ENCODE measurements around the gene RIC8B.

DNA sequence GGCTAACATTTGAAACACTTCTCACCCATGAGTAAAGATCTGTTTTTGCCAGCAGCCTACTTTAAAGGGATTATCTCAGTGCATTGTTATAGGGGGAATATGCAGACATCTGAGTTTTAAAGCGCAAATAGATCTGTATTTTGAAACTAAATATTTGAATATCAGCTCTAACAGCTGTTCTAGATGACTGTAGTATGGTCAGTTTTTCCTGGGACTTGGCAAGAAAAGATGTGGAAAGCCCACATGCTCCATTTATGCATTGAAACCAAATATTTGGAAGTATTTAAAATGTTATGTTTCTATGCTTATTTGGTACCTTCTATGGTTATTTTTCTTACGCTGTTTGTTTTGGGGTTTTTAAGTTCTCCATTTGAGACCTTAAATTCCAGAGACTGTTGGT, 41.7 kb downstream of the RIC8B start:
- TF ChIP-seq, protein P1, sequence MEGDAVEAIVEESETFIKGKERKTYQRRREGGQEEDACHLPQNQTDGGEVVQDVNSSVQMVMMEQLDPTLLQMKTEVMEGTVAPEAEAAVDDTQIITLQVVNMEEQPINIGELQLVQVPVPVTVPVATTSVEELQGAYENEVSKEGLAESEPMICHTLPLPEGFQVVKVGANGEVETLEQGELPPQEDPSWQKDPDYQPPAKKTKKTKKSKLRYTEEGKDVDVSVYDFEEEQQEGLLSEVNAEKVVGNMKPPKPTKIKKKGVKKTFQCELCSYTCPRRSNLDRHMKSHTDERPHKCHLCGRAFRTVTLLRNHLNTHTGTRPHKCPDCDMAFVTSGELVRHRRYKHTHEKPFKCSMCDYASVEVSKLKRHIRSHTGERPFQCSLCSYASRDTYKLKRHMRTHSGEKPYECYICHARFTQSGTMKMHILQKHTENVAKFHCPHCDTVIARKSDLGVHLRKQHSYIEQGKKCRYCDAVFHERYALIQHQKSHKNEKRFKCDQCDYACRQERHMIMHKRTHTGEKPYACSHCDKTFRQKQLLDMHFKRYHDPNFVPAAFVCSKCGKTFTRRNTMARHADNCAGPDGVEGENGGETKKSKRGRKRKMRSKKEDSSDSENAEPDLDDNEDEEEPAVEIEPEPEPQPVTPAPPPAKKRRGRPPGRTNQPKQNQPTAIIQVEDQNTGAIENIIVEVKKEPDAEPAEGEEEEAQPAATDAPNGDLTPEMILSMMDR (IDR thresholded peaks at IDR 0.05; ENCODE audit: low read depth, low read length): no peak
- TF ChIP-seq EZH2phosphoT487 (IDR thresholded peaks at IDR 0.05; ENCODE audit: low read depth): no peak
